RPMI8226 (cell line): Measurements from ENCODE around the gene RRM1.
"Not testable (repeated sequence)": the region's sequence is repeated elsewhere in the genome, so short reads cannot be mapped to it uniquely, and the experiment has no call there.

Experiments
- DNase-seq: peaks from one replicate; pipeline ENCODE4 v3.0.0-alpha.2; 2015

The RRM1 gene

DNA sequence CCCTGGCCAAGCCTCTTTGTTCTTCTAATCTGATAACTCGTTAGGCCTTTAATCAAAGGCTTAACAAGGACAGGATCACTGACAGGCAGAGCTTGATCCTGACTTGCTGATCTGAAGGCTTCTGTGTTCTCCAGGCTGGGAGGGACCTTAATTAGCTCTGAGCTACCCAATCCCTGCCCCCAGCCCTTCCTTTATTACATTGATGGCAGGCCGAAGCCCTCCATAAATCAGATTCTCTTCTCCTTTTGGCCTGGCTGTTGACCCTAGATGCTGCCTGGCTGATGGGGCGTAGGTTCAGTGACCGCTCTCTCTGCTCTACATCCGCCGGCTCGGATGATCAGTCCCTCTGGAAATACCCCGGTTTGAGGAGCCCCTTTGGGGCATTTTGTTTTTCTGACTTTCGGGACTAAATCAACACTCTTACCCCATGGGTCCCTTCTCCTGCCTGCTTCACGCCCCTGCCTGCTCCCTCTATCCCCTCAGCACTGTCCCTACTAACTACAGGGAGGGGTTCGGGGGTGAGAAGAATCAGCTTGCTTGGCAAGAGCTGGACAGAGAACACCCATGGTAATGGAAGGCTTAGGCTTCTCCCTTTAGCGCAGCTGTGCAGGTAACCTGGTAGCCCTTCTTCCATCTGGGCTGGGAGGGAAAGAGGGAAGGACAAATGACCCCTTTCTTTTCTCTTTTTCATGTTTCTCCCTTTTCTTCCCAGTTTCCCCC is 10.0 kb upstream of the RRM1 start:
- no peak for DNase-seq

DNA sequence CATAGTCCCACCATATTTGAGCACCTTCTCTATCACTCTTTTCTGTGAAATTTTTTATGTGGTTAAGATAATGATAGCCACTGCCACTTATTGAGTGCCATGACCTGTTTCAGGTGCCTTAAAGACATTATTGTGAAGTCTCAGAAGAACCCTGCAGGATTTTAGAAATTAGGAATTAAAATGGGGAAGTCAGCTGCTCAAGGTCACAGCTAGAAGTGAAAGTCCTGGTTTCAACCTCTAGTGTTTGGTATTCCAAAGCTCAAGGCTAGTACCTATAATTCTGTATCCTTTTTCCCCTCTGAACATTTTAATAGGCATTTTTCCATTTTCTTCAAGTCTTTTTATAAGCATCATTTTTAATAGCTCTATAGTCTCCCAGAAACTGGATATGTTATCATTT is 9.0 kb upstream of the RRM1 start:
- no peak for DNase-seq

GRCh38 chr11:4086575-4087353 is 7.8 kb upstream of the RRM1 start:
- DNase-seq, result no peak

DNA sequence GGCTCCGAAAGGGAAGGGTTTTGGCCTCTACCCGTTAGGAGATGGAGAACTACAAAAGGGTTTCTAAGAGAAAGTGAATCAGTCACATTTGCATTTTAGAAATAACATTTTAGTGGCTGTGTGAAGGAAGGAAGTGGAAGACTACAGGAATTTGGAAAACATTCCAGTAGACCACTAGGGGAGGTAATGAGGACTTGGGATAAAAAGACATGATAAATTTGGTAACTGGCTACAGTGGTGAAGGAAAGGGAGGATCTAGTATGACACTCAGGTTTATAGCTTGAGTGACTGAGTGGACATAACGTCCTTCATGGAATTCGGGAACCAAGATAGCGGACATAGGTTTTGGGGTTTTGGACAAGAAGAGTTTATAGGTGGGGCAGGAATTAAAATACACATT is 7.0 kb upstream of the RRM1 start:
- no peak for DNase-seq

- no peak for DNase-seq
Observed at GRCh38 chr11:4090258-4090657, 4.3 kb upstream of the RRM1 start.

- no peak for DNase-seq
Observed at GRCh38 chr11:4092026-4092425, 2.6 kb upstream of the RRM1 start.

GRCh38 chr11:4093519-4094347 is 866 bp upstream of the RRM1 start:
- DNase-seq, result peak; percentile 5

DNA sequence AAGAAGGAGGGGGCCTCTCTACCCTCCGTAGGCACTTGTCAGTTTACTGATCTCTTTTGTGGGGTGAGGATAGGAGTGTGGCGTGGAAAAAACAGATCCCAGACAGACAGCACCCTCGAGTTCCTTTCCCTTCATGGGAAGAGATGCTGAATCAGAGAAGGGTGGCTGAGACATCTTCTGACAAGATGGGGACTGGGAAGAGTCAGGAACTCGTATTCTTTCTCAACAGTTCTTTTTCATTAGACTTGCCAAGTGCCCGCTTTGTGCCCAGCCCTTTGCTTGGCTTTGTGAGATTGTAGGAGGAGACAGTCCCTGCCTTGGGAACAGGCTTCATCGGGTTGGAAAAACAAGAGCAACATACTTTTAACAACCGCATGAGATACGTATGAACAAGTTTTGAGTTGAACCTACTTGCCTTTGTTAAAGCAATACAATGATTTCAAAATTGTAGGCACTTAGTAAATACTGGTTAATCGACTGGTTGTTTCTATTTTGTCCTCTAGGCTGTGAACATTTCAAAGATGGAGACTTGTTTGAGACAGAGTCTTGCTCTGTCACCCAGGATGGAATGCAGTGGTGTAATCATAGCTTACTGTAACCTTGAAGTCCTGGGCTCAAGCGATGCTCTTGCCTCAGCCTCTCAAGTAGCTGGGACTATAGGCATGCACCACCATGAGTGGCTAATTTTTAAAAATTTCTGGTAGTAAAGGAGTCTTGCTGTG is 1.1 kb downstream of the RRM1 start:
- peak; percentile 15 for DNase-seq

GRCh38 chr11:4098026-4098621 is 3.5 kb downstream of the RRM1 start:
- no peak for DNase-seq

DNA sequence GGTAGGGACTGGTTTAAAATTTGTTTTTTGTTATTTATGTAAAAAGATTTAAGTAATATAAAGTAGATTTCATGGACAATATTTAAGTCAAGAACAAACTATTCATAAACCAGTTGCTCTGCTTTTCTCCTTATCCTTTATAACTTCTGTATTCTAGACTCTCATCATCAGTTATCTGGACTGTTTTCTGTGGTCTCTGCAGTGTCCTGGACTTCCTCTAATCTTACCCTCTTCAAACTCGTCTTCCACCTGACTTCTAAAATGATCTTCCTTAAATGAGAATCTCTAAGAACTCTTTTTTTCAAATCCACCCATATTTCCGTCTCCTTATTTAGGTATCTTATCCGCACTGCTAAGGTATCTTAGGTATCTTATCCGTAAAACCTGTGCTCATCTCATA is 8.1 kb downstream of the RRM1 start:
- DNase-seq, result no peak

GRCh38 chr11:4103269-4103668 is 8.7 kb downstream of the RRM1 start:
- no peak for DNase-seq

- no peak for DNase-seq
Observed at GRCh38 chr11:4105916-4106315, 11.3 kb downstream of the RRM1 start.

GRCh38 chr11:4111834-4112233 is 17.2 kb downstream of the RRM1 start:
- no peak for DNase-seq

DNA sequence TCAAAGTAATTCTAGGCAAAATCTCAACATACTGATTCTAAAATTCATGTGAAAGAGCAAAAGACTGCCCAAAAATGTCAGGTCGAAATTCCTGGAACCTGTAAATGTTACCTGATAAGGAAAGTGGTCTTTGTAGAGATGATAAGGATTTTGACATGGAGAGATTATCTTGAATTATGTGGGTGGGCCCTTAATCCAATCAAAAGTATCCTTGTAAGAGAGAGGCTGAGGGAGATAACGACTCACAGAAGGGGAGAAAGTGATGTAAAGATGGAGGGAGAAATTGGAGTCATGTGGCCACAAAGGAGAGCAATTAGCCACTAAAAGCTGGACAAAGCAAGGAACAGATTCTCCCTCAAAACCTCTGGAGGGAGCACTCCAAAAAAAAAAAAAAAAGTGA is 20.5 kb downstream of the RRM1 start:
- no peak for DNase-seq

GRCh38 chr11:4118107-4118506 is 23.5 kb downstream of the RRM1 start:
- DNase-seq, result no peak

GRCh38 chr11:4123218-4123617 is 28.6 kb downstream of the RRM1 start:
- DNase-seq, result no peak

DNA sequence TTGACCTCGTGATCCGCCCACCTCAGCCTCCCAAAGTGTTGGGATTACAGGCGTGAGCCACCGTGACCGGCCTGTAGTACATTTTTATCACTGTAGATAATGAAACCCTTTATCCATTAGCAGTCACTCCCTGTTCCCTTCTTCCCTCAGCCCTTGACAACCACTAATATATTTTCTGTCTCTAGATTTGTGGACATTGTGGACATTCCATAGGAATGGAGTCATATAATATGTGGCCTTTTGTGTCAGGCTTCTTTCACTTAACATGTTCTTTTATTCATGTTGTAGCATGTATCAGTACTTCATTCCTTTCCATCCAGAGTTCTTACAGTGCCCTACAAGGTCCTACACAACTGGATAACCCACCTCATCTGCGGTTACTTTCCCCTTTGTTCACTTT is 30.5 kb downstream of the RRM1 start:
- DNase-seq, result no peak

DNA sequence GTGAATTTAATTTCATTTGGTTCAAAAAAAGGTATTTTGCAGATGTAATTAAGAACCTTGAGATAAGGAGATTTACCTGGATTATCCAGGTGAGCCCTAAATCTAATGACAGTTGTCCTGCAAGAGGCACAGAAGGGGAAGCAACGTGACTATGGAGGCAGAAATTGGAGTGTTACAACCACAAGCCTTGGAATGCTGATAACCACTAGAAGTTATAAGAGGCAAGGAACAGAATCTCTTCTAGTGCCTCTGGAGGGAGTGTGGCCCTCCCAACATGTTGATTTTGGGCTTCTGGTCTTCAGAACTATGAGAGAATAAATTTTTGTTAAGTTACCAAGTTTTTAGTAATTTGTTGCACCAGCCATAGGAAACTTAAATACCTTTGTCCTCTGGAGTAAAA is 32.8 kb downstream of the RRM1 start:
- DNase-seq, result no peak

GRCh38 chr11:4130219-4130618 is 35.6 kb downstream of the RRM1 start:
- DNase-seq, result not testable (repeated sequence)

DNA sequence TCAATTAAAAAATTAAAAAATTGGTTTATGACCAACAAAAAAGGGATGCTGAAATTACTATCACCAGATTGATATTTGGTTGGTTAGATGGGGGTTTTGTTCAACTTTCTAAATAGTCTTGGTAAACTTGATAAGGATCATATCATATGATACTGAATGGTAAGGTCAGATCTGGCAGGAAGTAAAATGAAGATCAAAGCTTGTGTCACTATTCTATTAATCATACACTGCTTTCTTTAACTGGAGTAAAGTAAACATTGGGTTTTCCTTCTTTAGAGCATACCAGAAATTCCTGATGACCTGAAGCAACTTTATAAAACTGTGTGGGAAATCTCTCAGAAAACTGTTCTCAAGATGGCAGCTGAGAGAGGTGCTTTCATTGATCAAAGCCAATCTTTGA is 40.2 kb downstream of the RRM1 start:
- no peak for DNase-seq

- DNase-seq, result no peak
Observed at GRCh38 chr11:4138497-4138896, 43.9 kb downstream of the RRM1 start.

DNA sequence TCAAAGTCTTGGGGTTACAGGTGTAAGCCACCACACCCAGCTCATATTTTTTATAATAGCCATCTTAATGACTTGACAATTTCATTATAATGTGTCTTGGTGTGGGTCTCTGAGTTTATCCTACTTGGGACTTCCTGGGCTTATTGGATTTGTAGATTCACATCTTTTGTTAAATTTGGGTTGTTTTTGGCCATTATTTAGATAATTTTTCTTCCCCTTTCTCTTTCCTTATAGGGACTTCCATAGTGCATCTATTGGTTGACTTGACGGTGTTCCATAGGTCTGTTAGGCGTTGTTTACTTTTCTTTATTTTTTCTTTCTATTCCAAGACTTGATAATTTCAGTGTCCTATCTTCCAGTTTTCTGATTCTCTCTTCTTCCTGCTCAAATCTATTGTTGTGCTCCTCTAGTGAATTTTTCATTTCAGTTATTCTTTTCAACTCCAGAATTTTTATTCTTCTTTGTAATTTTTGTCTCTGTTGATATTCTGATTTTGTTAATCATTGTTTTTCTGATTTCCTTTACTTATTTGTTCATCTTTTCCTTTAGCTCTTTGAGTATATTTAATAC is 45.6 kb downstream of the RRM1 start:
- DNase-seq, result no peak
